BJ (cell line): ENCODE data around the gene ZBTB48. TPM values are rescaled to one million over a fixed set of nuclear protein-coding genes. Genes with fewer than 3 reads are reported as not detected.

Source experiments
- CTCF ChIA-PET: fragments of 350-600 bp; formaldehyde crosslinking; extraction: SDS; loops from one replicate; lab custom pipeline; 2021; ENCODE audit warnings: antibody characterized with exemption, inconsistent platforms; lab: Yijun Ruan, JAX
- POLR2A ChIA-PET: fragments of 300-600 bp; sonication (Branson Sonifier 250); formaldehyde crosslinking; extraction: SDS; loops from one replicate; lab custom pipeline; 2021; ENCODE audit warnings: antibody characterized with exemption; lab: Charles Lee
- DNase-seq: peaks from one replicate; pipeline ENCODE4 v3.0.0-alpha.2; 2011; ENCODE audit warnings: low read depth
- H3K27me3 ChIP-seq: 2 replicates; pipeline ENCODE4 v1.6.0; 2011; ENCODE audit warnings: low read length; ENCODE audit not compliant: control insufficient read depth, insufficient read depth
- H3K36me3 ChIP-seq: 2 replicates; pipeline ENCODE4 v1.5.1; 2011; ENCODE audit warnings: low read length; ENCODE audit not compliant: control insufficient read depth, insufficient read depth
- H3K4me3 ChIP-seq: 2 replicates; pipeline ENCODE4 v1.5.1; 2011; ENCODE audit warnings: low read depth, mild to moderate bottlenecking, control low read depth, low read length
- polyA plus RNA-seq: library from polyadenylated mRNA; depleted of rRNA; stranded (reverse); fragments of >200 nt; gene quantifications from 2 replicates; pipeline ENCODE4 v1.2.3, GENCODE V29; 2011
- TF ChIP-seq, protein P1 (sequence below): IDR thresholded peaks from 2 replicates; pipeline ENCODE4 v1.5.1; 2011; ENCODE audit warnings: low read depth, mild to moderate bottlenecking, control low read depth, inconsistent platforms, low read length, moderate library complexity; ENCODE audit not compliant: insufficient read depth

ZBTB48 gene
- polyA plus RNA-seq, 1 experiment: 14.0 TPM

DNA sequence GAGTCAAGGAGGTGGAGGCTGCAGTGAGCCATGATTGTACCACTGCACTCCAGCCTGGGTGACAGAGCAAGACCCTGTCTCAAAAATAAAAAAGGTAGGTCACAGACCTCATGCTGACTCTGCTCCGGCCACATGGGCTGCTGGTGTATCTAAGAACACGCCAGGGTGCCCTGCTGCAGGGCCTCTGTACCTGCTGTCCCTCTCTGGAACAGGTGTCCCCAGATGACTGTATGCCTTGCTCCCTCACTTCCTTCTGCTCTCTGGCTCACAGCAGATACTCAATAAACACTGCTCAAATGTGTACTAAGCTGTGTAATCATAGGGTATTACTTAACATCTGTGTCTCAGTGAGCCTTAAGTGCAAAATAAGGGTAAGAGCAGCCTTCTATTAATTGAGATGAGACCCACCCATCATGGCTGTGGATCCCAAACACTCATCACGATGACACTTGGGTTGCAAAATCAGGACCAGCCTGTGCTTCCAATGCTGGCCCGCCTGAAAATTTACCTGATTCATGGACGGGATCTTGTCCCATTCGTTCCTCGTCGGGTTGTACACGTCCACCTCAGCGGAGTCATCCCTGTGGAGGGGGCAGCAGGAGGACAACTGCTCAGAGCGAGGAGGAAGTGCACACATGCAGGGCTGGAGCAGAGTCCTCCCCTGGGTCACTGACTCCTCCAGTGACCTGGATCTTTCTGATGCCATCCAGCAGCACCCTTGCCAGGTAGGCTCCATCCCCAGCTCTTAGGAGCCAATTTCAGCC is 15.4 kb downstream of the ZBTB48 start:
- ChIA-PET CTCF (interaction anchor here (1.5 kb wide), 1 partner anchor 41 kb away, joined by 3 read pairs; the partner anchor contains the start of gene NOL9), POLR2A (interaction anchor here (0.6 kb wide), 1 partner anchor 8 kb away, joined by 3 read pairs; the partner anchor contains the start of gene KLHL21)
- no peak for DNase-seq
- no peak overlapping the region for H3K4me3 ChIP-seq
- H3K36me3 ChIP-seq: peaks cover 57% of the 10 kb centered on the region
- no peaks in the 10 kb centered on the region for H3K27me3 ChIP-seq
- TF ChIP-seq, protein P1, sequence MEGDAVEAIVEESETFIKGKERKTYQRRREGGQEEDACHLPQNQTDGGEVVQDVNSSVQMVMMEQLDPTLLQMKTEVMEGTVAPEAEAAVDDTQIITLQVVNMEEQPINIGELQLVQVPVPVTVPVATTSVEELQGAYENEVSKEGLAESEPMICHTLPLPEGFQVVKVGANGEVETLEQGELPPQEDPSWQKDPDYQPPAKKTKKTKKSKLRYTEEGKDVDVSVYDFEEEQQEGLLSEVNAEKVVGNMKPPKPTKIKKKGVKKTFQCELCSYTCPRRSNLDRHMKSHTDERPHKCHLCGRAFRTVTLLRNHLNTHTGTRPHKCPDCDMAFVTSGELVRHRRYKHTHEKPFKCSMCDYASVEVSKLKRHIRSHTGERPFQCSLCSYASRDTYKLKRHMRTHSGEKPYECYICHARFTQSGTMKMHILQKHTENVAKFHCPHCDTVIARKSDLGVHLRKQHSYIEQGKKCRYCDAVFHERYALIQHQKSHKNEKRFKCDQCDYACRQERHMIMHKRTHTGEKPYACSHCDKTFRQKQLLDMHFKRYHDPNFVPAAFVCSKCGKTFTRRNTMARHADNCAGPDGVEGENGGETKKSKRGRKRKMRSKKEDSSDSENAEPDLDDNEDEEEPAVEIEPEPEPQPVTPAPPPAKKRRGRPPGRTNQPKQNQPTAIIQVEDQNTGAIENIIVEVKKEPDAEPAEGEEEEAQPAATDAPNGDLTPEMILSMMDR: no peak

DNA sequence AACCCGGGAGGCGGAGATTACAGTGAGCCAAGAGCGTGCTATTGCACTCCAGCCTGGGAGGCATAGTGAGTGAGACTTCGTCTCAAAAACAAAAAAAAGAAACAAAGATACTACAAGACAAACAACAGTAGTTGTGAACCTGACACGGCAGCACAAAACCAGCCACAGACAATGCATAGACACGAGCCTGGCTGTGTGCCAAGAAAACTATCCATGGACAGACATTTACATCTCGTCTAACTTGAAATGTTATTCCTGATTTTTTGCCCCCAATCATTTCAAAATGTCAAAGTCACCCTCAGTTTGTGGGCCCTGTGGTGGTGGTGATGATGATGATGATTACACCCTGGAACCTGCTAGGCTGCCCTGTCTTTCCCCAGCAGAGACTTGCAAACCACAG is 16.6 kb downstream of the ZBTB48 start:
- ChIA-PET CTCF (interaction anchor here (0.6 to 1.0 kb wide), 2 partner anchors 14 to 44 kb away, joined by 3 to 4 read pairs; no protein-coding TSS in a partner anchor), POLR2A (no interaction called here)
- no peaks in the 10 kb centered on the region for H3K27me3 ChIP-seq
- H3K4me3 ChIP-seq: no peak overlapping the region
- no peak for DNase-seq
- TF ChIP-seq, protein P1: no peak
- H3K36me3 ChIP-seq: peaks cover 56% of the 10 kb centered on the region

DNA sequence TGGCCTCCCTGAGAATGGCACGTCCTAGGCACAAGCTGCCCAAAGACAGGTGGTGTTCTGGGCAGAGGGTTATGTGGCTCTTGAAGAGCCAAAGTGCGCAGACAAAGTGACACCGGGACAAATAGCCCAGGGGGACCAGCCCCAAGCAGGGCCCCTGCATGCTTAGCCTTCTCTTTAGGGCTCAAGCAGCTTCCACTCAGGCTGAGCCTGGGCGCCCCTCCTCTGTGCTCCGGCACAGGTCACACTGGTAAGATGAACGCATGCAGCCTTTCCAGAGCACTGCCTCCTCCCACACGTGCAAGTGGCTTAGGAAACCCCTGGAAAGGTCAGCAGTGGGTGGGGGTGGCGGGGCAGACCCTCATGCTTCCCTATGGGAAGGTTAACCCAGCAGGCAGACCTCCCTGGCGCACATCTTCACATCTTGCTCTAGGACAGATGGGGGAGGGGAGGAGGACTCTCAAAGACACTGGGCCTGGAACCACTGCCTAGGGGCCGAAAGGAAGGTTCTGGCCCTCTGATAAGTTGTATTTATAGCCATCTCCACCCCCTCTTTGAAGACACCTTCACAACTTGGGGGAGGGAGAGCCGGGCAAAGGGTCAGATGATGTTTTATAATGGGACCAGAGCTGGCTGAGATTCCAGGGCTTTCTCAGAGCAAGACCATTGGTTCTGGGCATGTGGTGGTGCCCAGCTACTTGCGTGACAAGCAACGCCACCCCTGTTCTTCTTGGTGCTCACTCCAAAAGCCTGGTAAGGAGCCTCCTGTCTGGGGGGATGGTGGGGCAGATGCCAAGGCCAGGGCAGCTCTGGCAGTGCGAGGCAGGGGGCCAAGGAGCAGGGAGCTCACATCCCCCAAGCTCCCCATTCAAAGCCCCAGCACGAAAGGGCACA is 17.3 kb downstream of the ZBTB48 start:
- ChIA-PET POLR2A (no interaction called here), CTCF (interaction anchor here (0.6 to 1.0 kb wide), 3 partner anchors 8 to 45 kb away, joined by 3 to 4 read pairs (median 3); no protein-coding TSS in a partner anchor)
- no peak for DNase-seq
- H3K4me3 ChIP-seq: no peak overlapping the region
- peaks cover 54% of the 10 kb centered on the region for H3K36me3 ChIP-seq
- H3K27me3 ChIP-seq: no peaks in the 10 kb centered on the region
- TF ChIP-seq, protein P1: no peak

DNA sequence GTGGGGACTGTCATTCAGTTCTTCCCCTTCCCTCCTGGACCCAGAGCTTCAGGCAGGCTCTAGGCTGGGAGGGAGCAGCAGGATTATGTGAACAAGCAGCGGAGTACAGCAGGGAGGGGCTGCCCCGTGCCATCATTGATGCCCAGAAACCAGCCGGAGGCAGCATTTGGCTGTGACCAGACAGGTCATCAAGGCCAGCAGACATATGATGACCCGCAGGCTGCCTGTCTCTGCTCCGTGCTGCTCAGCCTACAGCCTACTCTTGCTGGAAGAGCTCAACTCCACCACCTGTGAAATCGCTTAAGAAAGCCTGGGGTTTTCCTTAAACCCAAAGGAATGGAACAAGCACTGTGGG is 18.0 kb downstream of the ZBTB48 start:
- no peak for DNase-seq
- peaks cover 50% of the 10 kb centered on the region for H3K36me3 ChIP-seq
- ChIA-PET POLR2A (no interaction called here), CTCF (interaction anchor here (1.0 to 5.6 kb wide), 2 partner anchors 8 to 44 kb away, joined by 3 to 29 read pairs; partner anchors contain the start of genes NOL9 and TAS1R1)
- H3K27me3 ChIP-seq: no peaks in the 10 kb centered on the region
- no peak overlapping the region for H3K4me3 ChIP-seq
- TF ChIP-seq, protein P1: no peak
